Adrenal gland (tissue), 12 donors: ENCODE measurements around the gene B9D2. TPM values are rescaled to one million over a fixed set of nuclear protein-coding genes. Genes with fewer than 3 reads are reported as not detected.

Experiments
- DNase-seq, 7 donors: peaks; one replicate each; pipeline ENCODE4 v3.0.0-alpha.2; 2019 to 2020
- H3K27ac ChIP-seq, 5 donors: fragments of 200-600 bp; sonication (generic) in 4 of 5; 1 replicate in 3 of 5; 2 replicates in 2 of 5; pipeline versions ENCODE4 v1.5.1 to v1.8.0; 2016 to 2020; ENCODE audit warnings: mild to moderate bottlenecking in 1 of 5
- H3K27me3 ChIP-seq: fragments of 200-600 bp; 2 replicates; pipeline ENCODE4 v1.8.0; 2021
- H3K36me3 ChIP-seq, 2 donors: fragments of 200-600 bp; replicated peaks in 1 of 2; 1 replicate in 1 of 2; 2 replicates in 1 of 2; pipeline versions ENCODE4 v1.5.1 to v1.8.0; 2018 to 2022
- H3K4me1 ChIP-seq, 2 donors: fragments of 200-600 bp; replicated peaks in 1 of 2; 1 replicate in 1 of 2; 2 replicates in 1 of 2; pipeline versions ENCODE4 v1.5.1 to v1.8.0; 2018 to 2021
- H3K4me3 ChIP-seq, 4 donors: fragments of 200-600 bp; sonication (generic) in 3 of 4; one replicate each; pipeline ENCODE4 v1.5.1; 2016 to 2018
- H3K9me3 ChIP-seq, 3 donors: fragments of 200-600 bp; sonication (generic) in 1 of 3; replicated peaks in 1 of 3; 1 replicate in 2 of 3; 2 replicates in 1 of 3; pipeline versions ENCODE4 v1.5.1 to v1.8.0; 2016 to 2021
- CTCF ChIP-seq, 6 experiments: fragments of 450-650 bp in 4 of 6; fragments of 200-600 bp in 2 of 6; sonication (generic) in 1 of 6; IDR thresholded peaks; 1 replicate in 5 of 6; 2 replicates in 1 of 6; pipeline versions ENCODE4 v1.5.1 to v1.8.0; 2016 to 2021; ENCODE audit warnings: antibody characterized with exemption in 6 of 6, mild to moderate bottlenecking in 2 of 6, moderate library complexity in 1 of 6
- POLR2A ChIP-seq, 2 donors: fragments of 450-650 bp; IDR thresholded peaks; one replicate each; pipeline ENCODE4 v1.6.1; 2017; ENCODE audit warnings: antibody characterized with exemption in 2 of 2, mild to moderate bottlenecking in 2 of 2, moderate library complexity in 1 of 2
- WGBS, 4 donors: extraction: QIAGEN DNeasy Blood & Tissue Kit in 2 of 4; methylation state at CpG; one replicate each; pipeline versions ENCODE4 v1.1.5 to v1.1.7; 2013 to 2017; 5-methylcytosine and 5-hydroxymethylcytosine counted together
- intact Hi-C, 2 donors: fragments of 100-400 bp; cut with DNase I; formaldehyde crosslinking; loops; one replicate each; pipeline versions ENCODE4 v1.14.1 to v1.15.0; 2022 to 2023
- polyA plus RNA-seq, 3 donors: library from polyadenylated mRNA; stranded (reverse); fragments of 200-250 nt in 2 of 3; fragments of 350-450 nt in 1 of 3; fragmentation: Illumina TruSeq in 1 of 3; extraction: RNeasy Lipid Tissue Mini Kit (QIAGEN cat#74804) in 1 of 3; gene quantifications; one replicate each; pipeline ENCODE4 v1.2.3, GENCODE V29; 2013 to 2014
- total RNA-seq, 9 donors: library from RNA; depleted of rRNA in 4 of 9; stranded (reverse); fragments of >200 nt in 4 of 9; fragments of 120-200 nt in 1 of 9; fragmentation: NEBNext Ultra II Directional in 1 of 9; extraction: Animal tissue kit (Norgen Biotek cat#: 25700) in 1 of 9; gene quantifications; one replicate each; pipeline versions ENCODE4 v1.1.0 to v1.2.4, GENCODE V29; 2013 to 2023
- donor health status: healthy with polysubstance abuse.
- donor health status: Bipolar disorder and iron deficiency.
- donor health status: DM: yes; HTN: yes; CAD: no.
- donor health status: DM: no; HTN: no; CAD: no.
- donor health status: DM: no; HTN: no; CAD: no.
- donor health status: DM: yes; HTN: yes; CAD: no.

B9D2 gene
- total and polyA plus RNA-seq, 12 donors, result 2.7 to 16.8 (median 10.8) TPM

- Histone ChIP-seq H3K4me3 (no peak overlapping the region), H3K27me3 (no peaks in the 10 kb centered on the region), H3K27ac (peak overlapping the region in 1 of 5 donors; percentile 8), H3K36me3 (no peaks in the 10 kb centered on the region), H3K9me3 (no peaks in the 10 kb centered on the region), H3K4me1 (peaks cover 28 to 29% of the 10 kb centered on the region in 2 donors)
- 91 to 100% (median 96%) methylated on average over 1 of the region's 1 CpG for WGBS, 4 donors
- intact Hi-C loops, result no loop called here
- TF ChIP-seq CTCF (IDR thresholded peaks at IDR 0.05) (peak in 1 of 6 experiments; percentile 9), POLR2A (IDR thresholded peaks at IDR 0.05) (no peak)
- DNase-seq, result no peak
These were observed 2.1 kb upstream of the B9D2 start for GRCh38 chr19:41366089-41366488.

DNA sequence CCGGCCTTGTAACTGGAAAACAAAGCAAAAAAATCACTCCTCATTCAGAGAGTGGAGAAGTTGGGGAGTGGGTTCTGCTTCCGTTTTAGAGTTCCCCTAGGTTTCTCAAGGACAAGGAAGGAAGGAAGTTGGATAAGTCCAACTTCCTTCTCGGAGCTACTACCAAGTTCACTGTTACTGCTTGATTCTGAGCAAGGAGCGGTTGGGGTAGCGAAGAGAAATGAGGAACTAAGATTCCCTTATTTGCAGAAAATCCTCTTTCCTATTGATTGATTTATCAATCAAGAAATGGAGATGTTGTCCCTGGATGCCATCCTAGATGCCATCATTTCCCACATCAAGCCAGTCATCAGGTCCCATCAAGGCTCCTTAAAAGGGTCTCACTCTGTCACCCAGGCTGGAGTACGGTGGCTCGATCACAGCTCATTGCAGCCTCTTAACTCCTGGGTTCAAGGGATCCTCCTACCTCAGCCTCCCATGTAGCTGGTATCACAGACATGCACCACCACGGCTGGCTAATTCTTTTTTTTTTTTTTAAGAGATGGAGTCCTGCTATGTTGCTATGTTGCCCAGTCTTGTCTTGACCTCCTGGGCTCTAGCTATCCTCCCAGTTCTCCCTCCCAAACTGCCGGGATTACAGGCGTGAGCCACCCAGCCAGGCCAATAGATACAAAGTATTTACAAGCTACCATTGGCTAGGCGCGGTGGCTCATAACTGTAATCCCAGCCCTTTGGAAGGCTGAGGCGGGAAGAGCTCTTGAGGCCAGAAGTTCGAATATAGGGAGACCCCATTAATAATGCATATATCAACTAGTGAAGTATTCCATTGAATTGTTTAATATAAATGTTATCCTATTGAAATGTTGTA is 809 bp upstream of the B9D2 start:
- intact Hi-C loops, result no loop called here
- WGBS, 4 donors, result 67 to 78% (median 73%) methylated on average over 14 of the region's 14 CpGs
- H3K27ac ChIP-seq, result peak overlapping the region; percentile 95 to 99 (median 98)
- H3K27me3 ChIP-seq, result no peaks in the 10 kb centered on the region
- TF ChIP-seq CTCF (IDR thresholded peaks at IDR 0.05), result no peak
- no peak for TF ChIP-seq POLR2A (IDR thresholded peaks at IDR 0.05)
- H3K36me3 ChIP-seq, result no peaks in the 10 kb centered on the region
- no peaks in the 10 kb centered on the region for H3K9me3 ChIP-seq
- peak in 2 of 7 donors; percentile 23 to 45 for DNase-seq
- H3K4me1 ChIP-seq, result peaks cover 28 to 29% of the 10 kb centered on the region in 2 donors
- H3K4me3 ChIP-seq, result peak overlapping the region in 3 of 4 donors; percentile 71 to 85 (median 73)

DNA sequence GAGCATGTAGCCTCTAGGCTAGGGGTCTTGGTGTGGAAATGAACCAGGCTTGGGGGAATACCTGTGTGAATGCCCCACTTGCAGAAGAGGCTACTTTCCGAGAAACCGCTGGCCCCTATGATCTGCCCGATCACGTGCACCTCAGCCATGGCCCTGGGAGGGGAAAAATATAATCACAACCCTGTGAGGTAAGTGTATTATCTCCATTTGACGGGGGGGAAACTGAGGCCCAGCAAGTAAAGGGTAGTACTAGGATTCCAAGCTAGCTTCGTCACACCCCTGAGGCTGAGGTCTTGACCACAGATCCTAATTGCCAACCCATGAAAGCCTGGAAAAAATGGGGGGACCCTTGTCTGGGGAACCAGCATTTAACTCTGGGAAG is 587 bp downstream of the B9D2 start:
- Histone ChIP-seq H3K36me3 (no peaks in the 10 kb centered on the region), H3K9me3 (no peaks in the 10 kb centered on the region), H3K4me3 (peak overlapping the region in 2 of 4 donors; percentile 73 to 85), H3K4me1 (peaks cover 25 to 26% of the 10 kb centered on the region in 2 donors), H3K27ac (peak overlapping the region in 4 of 5 donors; percentile 95 to 99 (median 98)), H3K27me3 (no peaks in the 10 kb centered on the region)
- DNase-seq, result no peak
- no peak for TF ChIP-seq POLR2A (IDR thresholded peaks at IDR 0.05)
- no peak for TF ChIP-seq CTCF (IDR thresholded peaks at IDR 0.05)
- intact Hi-C loops, result no loop called here
- 38 to 45% (median 42%) methylated on average over 6 of the region's 6 CpGs for WGBS, 4 donors

DNA sequence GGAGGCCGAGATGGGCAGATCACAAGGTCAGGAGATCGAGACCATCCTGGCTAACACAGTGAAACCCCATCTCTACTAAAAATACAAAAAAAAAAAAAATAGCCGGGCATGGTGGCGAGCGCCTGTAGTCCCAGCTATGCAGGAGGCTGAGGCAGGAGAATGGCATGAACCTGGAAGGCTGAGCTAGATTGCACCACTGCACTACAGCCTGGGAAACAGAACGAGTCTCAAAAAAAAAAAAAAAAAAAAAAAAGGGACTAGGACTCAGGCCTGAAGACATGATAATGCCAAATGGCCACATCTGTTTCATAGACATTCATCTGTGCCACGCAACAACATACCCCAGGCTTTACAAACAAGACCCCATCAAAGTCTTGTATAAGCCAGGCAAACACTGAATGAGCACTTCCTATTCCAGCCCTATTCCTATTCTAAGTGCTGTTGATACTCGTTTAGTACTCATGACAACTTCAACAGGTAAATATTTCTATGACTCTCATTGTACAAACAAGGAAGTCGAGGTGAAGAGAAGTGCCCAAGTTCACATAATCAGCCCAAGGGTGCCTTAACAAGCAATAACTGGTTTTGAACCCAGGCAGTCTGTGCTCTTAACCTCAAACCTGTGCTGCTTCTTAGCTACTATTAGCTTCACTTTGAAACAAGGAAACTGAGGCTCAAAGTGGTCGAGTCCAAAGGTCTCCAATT is 1.7 kb downstream of the B9D2 start:
- TF ChIP-seq POLR2A (IDR thresholded peaks at IDR 0.05), result no peak
- TF ChIP-seq CTCF (IDR thresholded peaks at IDR 0.05), result no peak
- Histone ChIP-seq H3K4me3 (no peak overlapping the region), H3K27ac (no peak overlapping the region), H3K4me1 (peaks cover 14 to 16% of the 10 kb centered on the region in 2 donors), H3K9me3 (no peaks in the 10 kb centered on the region), H3K27me3 (no peaks in the 10 kb centered on the region), H3K36me3 (no peaks in the 10 kb centered on the region)
- no peak for DNase-seq
- WGBS, 4 donors, result 82 to 88% (median 87%) methylated on average over 10 of the region's 10 CpGs
- intact Hi-C loops, result no loop called here
